ENCODE results near the gene BUD13. TPM values are rescaled to one million over a fixed set of nuclear protein-coding genes. Genes with fewer than 3 reads are reported as not detected.

Gene BUD13
- total and polyA plus RNA-seq, 9 of the 15 experiments (the other 6 are each of a cell fraction or from before 2014, with no cell fraction given) = 9.5 to 34.1 (median 27.1) TPM

DNA sequence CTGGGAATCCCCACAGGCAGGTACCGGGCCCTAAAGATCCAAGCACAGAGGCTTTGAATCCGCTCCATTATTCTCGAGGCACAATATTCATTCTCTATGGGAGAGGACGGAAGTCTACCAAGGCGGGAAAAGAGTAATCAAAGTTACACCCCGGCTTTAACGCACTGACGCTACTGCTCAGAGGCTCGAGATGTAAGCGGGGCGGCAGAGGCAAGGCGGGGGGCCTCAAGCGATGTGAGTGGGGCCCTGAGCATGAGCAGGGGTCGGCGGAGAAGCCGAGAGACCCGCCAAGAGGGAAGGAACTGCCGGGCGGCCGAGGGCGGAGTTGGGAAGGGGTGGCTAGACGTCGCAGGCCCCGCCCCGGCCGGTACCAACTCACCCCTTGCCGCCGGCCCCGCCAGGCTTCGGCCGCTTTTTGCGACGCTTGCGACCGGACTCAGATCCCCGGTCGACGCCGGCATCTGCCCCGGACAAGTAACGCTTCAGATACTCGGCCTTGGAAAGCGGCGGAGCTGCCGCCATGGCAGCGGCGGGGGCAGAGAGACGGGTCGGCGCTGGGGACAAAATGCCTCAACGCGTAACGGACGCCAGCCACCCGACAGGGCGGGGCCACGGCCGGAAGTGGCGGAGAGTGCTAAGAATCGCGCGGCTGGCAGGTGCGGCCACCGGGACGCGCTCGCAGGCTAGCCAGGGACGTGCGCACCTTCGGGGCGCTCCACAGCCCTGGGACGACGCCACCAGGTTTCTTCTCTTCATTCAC is at the start of gene BUD13 (continued):
- TF ChIP-seq, protein P1, sequence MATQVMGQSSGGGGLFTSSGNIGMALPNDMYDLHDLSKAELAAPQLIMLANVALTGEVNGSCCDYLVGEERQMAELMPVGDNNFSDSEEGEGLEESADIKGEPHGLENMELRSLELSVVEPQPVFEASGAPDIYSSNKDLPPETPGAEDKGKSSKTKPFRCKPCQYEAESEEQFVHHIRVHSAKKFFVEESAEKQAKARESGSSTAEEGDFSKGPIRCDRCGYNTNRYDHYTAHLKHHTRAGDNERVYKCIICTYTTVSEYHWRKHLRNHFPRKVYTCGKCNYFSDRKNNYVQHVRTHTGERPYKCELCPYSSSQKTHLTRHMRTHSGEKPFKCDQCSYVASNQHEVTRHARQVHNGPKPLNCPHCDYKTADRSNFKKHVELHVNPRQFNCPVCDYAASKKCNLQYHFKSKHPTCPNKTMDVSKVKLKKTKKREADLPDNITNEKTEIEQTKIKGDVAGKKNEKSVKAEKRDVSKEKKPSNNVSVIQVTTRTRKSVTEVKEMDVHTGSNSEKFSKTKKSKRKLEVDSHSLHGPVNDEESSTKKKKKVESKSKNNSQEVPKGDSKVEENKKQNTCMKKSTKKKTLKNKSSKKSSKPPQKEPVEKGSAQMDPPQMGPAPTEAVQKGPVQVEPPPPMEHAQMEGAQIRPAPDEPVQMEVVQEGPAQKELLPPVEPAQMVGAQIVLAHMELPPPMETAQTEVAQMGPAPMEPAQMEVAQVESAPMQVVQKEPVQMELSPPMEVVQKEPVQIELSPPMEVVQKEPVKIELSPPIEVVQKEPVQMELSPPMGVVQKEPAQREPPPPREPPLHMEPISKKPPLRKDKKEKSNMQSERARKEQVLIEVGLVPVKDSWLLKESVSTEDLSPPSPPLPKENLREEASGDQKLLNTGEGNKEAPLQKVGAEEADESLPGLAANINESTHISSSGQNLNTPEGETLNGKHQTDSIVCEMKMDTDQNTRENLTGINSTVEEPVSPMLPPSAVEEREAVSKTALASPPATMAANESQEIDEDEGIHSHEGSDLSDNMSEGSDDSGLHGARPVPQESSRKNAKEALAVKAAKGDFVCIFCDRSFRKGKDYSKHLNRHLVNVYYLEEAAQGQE (IDR thresholded peaks at IDR 0.05; ENCODE audit: borderline replicate concordance) = no peak
- TF ChIP-seq, protein P1 (CRISPR knock-in tag; IDR thresholded peaks at IDR 0.05; ENCODE audit: low read depth) = no peak
- TF ChIP-seq SIRT6 (IDR thresholded peaks at IDR 0.05; ENCODE audit: low read depth, low read length) (no peak), CCNT2 (IDR thresholded peaks at IDR 0.05; ENCODE audit: borderline replicate concordance, extremely low read depth, insufficient read length, low read depth, low read length) (peak; percentile 89), BRD9 (IDR thresholded peaks at IDR 0.05; ENCODE audit: low read depth, partially characterized antibody) (peak; percentile 19), NR2F6 (CRISPR knock-in tag; IDR thresholded peaks at IDR 0.05) (no peak), SP2 (IDR thresholded peaks at IDR 0.05; ENCODE audit: extremely low read depth, low read depth, low read length, poor library complexity, severe bottlenecking) (no peak), KAT8 (IDR thresholded peaks at IDR 0.05; ENCODE audit: low read depth) (no peak), PHB2 (IDR thresholded peaks at IDR 0.05; ENCODE audit: low read depth) (no peak), FOXK1 (CRISPR knock-in tag; IDR thresholded peaks at IDR 0.05; ENCODE audit: borderline replicate concordance) (no peak), BCOR (IDR thresholded peaks at IDR 0.05) (no peak), ZNF766 (CRISPR knock-in tag; conservative IDR thresholded peaks at IDR 0.05) (no peak; the same call in 1 of the 2 replicates), ZNF3 (CRISPR knock-in tag; IDR thresholded peaks at IDR 0.05) (no peak)
- TF ChIP-seq, protein P2, sequence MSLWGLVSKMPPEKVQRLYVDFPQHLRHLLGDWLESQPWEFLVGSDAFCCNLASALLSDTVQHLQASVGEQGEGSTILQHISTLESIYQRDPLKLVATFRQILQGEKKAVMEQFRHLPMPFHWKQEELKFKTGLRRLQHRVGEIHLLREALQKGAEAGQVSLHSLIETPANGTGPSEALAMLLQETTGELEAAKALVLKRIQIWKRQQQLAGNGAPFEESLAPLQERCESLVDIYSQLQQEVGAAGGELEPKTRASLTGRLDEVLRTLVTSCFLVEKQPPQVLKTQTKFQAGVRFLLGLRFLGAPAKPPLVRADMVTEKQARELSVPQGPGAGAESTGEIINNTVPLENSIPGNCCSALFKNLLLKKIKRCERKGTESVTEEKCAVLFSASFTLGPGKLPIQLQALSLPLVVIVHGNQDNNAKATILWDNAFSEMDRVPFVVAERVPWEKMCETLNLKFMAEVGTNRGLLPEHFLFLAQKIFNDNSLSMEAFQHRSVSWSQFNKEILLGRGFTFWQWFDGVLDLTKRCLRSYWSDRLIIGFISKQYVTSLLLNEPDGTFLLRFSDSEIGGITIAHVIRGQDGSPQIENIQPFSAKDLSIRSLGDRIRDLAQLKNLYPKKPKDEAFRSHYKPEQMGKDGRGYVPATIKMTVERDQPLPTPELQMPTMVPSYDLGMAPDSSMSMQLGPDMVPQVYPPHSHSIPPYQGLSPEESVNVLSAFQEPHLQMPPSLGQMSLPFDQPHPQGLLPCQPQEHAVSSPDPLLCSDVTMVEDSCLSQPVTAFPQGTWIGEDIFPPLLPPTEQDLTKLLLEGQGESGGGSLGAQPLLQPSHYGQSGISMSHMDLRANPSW (CRISPR knock-in tag; IDR thresholded peaks at IDR 0.05) = 0 out of 2 replicates have a peak, but pooled peaks have one; percentile 36
- TF ChIP-seq, protein P3, sequence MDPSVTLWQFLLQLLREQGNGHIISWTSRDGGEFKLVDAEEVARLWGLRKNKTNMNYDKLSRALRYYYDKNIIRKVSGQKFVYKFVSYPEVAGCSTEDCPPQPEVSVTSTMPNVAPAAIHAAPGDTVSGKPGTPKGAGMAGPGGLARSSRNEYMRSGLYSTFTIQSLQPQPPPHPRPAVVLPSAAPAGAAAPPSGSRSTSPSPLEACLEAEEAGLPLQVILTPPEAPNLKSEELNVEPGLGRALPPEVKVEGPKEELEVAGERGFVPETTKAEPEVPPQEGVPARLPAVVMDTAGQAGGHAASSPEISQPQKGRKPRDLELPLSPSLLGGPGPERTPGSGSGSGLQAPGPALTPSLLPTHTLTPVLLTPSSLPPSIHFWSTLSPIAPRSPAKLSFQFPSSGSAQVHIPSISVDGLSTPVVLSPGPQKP (CRISPR knock-in tag; IDR thresholded peaks at IDR 0.05) = no peak
